Lower leg skin (tissue), 4 donors: ENCODE data around the gene VDR. TPM values are rescaled to one million over a fixed set of nuclear protein-coding genes. Genes with fewer than 3 reads are reported as not detected.

Experiments
- DNase-seq, 2 donors: peaks; one replicate each; pipeline ENCODE4 v3.0.0-alpha.2; 2019; ENCODE audit warnings: low spot score in 2 of 2
- H3K4me3 ChIP-seq: fragments of 200-600 bp; sonication (generic); 2 replicates; pipeline ENCODE4 v1.5.1; 2017; ENCODE audit warnings: mild to moderate bottlenecking, low read depth; ENCODE audit not compliant: poor library complexity, severe bottlenecking
- CTCF ChIP-seq, 3 donors: fragments of 450-650 bp; IDR thresholded peaks; one replicate each; pipeline ENCODE4 v1.5.1; 2016; ENCODE audit warnings: antibody characterized with exemption in 3 of 3, mild to moderate bottlenecking in 3 of 3, moderate library complexity in 2 of 3
- POLR2A ChIP-seq, 2 donors: fragments of 450-650 bp; IDR thresholded peaks; one replicate each; pipeline ENCODE4 v1.6.1; 2016 to 2017; ENCODE audit warnings: antibody characterized with exemption in 2 of 2, mild to moderate bottlenecking in 1 of 2, moderate library complexity in 1 of 2
- WGBS, 2 donors: methylation state at CpG; one replicate each; pipeline ENCODE4 v1.1.5; 2018; 5-methylcytosine and 5-hydroxymethylcytosine counted together
- intact Hi-C: fragments of 100-400 bp; cut with DNase I; formaldehyde crosslinking; loops from one replicate; pipeline ENCODE4 v1.15.0; 2023; ENCODE audit warnings: low total_unique reads
- total RNA-seq, 4 donors: library from RNA; depleted of rRNA; stranded (reverse); fragments of >200 nt; gene quantifications; one replicate each; pipeline ENCODE4 v1.1.0, GENCODE V29; 2016

VDR gene
- total RNA-seq, 4 donors from 2014 or later, result 35.9 to 58.1 (median 39.4) TPM

GRCh38 chr12:47870175-47870781, 34.5 kb downstream of the VDR start:
- H3K4me3 ChIP-seq, result no peak overlapping the region
- TF ChIP-seq POLR2A (IDR thresholded peaks at IDR 0.05) (no peak), CTCF (IDR thresholded peaks at IDR 0.05) (no peak)
- intact Hi-C loops, result no loop called here
- DNase-seq, result no peak
- 23 to 25% methylated on average over 6 of the region's 6 CpGs for WGBS, 2 donors

GRCh38 chr12:47868552-47869031, 36.2 kb downstream of the VDR start:
- intact Hi-C loops, result no loop called here
- TF ChIP-seq POLR2A (IDR thresholded peaks at IDR 0.05) (no peak), CTCF (IDR thresholded peaks at IDR 0.05) (no peak)
- H3K4me3 ChIP-seq, result no peak overlapping the region
- no peak for DNase-seq
- WGBS, 2 donors, result 76 to 80% methylated on average over 8 of the region's 8 CpGs

GRCh38 chr12:47868041-47868440, 36.8 kb downstream of the VDR start:
- DNase-seq, result no peak
- intact Hi-C loops, result no loop called here
- 84 to 96% methylated on average over 2 of the region's 2 CpGs for WGBS, 2 donors
- TF ChIP-seq CTCF (IDR thresholded peaks at IDR 0.05), result no peak
- TF ChIP-seq POLR2A (IDR thresholded peaks at IDR 0.05), result no peak
- H3K4me3 ChIP-seq, result no peak overlapping the region

DNA sequence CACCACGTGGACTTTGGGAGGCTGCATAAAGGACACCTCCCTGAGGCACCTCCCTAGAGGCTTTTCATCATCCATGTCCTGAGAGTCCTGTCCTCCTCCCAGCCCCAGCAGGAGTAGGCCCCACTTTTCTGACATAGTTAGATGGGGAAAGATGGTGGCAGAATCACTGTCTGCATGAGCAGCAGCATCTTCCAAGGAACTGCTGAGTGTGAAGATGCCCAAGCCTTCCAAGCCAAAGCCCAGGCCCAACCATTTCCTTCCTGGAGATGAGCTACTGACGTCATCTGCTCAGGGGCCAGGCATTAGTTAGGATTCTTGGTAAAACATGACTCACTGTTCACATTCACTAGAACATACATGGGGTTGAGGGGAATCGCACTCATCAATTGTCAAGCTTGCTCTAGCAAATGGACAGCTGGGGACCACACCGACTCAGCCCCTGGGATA, 37.3 kb downstream of the VDR start:
- DNase-seq, result no peak
- H3K4me3 ChIP-seq, result no peak overlapping the region
- TF ChIP-seq CTCF (IDR thresholded peaks at IDR 0.05) (no peak), POLR2A (IDR thresholded peaks at IDR 0.05) (no peak)
- 64 to 73% methylated on average over 4 of the region's 4 CpGs for WGBS, 2 donors
- intact Hi-C loops, result no loop called here

DNA sequence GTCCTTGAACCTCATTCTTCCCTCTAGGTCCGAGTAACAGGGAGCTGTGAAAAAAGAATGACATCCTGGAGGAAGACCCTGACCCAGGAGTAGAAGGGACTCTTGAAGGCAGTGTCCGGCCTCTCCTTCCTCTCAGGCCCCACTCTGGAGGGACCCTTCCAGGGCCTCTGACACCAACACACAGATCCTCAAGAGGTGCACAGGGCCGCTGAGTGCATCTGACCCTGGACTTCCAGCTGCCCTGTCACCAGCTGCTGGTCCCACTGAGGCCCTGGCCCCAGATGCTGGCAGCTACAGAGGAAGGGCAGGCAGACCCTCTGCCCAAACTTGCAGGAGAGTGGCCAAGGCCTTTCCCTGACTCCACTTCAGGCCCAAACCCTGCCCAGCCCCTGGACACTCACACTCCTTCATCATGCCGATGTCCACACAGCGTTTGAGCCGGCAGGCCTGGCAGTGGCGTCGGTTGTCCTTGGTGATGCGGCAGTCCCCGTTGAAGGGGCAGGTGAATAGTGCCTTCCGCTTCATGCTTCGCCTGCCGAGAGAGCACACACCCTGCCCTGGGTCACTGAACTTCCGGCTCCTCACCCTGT, 40.1 kb downstream of the VDR start:
- H3K4me3 ChIP-seq, result no peak overlapping the region
- 95% methylated on average over 9 to 14 of the region's 14 CpGs for WGBS, 2 donors
- no peak for TF ChIP-seq CTCF (IDR thresholded peaks at IDR 0.05)
- TF ChIP-seq POLR2A (IDR thresholded peaks at IDR 0.05), result no peak
- DNase-seq, result no peak
- intact Hi-C loops, result no loop called here
